Breast epithelium (tissue), 3 donors: ENCODE data around the gene ST6GALNAC6.

Source experiments
- POLR2A ChIP-seq: fragments of 450-650 bp; IDR thresholded peaks from one replicate; pipeline ENCODE4 v1.6.1; 2016; ENCODE audit warnings: antibody characterized with exemption, mild to moderate bottlenecking, moderate library complexity
- POLR2AphosphoS5 ChIP-seq, 3 donors: sonication (generic); formaldehyde crosslinking; IDR thresholded peaks; one replicate each; pipeline ENCODE4 v1.6.1; 2017; ENCODE audit warnings: antibody characterized with exemption in 3 of 3
- TF ChIP-seq, protein P1 (sequence below), 3 donors: fragments of 450-650 bp; IDR thresholded peaks; one replicate each; pipeline ENCODE4 v1.5.1; 2016 to 2017; ENCODE audit warnings: antibody characterized with exemption in 3 of 3, mild to moderate bottlenecking in 3 of 3, moderate library complexity in 3 of 3

DNA sequence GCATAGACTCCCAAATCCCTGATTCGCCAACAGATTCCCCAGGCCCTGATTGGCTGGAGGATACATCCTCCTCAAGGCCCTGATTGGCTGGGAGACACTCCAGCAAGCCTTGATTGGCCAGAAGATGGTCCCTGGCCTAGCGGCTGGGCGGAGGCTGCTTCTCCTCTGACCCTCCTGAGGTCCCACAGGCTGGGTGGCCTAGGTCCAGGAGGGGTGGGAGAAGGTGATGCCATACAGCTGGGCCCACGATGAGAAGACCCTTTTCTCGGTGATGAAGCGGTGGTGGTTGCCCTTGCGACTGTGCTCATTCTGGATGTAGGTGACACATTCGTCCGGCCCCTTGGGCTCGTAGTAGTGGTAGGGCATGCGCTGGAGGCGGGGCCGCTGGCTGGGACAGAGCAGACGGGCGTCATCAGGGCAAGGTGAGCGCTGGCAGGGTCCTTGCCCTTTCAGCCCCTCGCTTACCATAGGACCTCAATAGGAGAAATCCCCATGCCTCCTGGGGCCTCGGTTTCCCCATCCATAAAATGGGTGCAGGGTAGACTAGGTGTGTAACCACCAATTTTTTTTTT lies 12.9 kb downstream of the ST6GALNAC6 start:
- TF ChIP-seq, protein P1, sequence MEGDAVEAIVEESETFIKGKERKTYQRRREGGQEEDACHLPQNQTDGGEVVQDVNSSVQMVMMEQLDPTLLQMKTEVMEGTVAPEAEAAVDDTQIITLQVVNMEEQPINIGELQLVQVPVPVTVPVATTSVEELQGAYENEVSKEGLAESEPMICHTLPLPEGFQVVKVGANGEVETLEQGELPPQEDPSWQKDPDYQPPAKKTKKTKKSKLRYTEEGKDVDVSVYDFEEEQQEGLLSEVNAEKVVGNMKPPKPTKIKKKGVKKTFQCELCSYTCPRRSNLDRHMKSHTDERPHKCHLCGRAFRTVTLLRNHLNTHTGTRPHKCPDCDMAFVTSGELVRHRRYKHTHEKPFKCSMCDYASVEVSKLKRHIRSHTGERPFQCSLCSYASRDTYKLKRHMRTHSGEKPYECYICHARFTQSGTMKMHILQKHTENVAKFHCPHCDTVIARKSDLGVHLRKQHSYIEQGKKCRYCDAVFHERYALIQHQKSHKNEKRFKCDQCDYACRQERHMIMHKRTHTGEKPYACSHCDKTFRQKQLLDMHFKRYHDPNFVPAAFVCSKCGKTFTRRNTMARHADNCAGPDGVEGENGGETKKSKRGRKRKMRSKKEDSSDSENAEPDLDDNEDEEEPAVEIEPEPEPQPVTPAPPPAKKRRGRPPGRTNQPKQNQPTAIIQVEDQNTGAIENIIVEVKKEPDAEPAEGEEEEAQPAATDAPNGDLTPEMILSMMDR (IDR thresholded peaks at IDR 0.05): no peak
- TF ChIP-seq POLR2A (no peak), POLR2AphosphoS5 (IDR thresholded peaks at IDR 0.05) (no peak)
